Tongue (tissue), 2 donors: ENCODE data around the gene DTD1. TPM values are rescaled to one million over a fixed set of nuclear protein-coding genes. Genes with fewer than 3 reads are reported as not detected.
"Not testable (repeated sequence)": the region's sequence is repeated elsewhere in the genome, so short reads cannot be mapped to it uniquely, and the experiment has no call there.

ENCODE experiments used
- DNase-seq: peaks from one replicate; pipeline ENCODE4 v3.0.0-alpha.2; 2015
- total RNA-seq: library from RNA; depleted of rRNA; stranded (reverse); fragments of >200 nt; gene quantifications from one replicate; pipeline ENCODE4 v1.2.3, GENCODE V29; 2014

The DTD1 gene
- total RNA-seq, 1 donor from 2014 or later: 22.9 TPM

- no peak for DNase-seq
These were observed 156.0 kb downstream of the DTD1 start for GRCh38 chr20:18743665-18744440.

GRCh38 chr20:18747090-18747489, 159.2 kb downstream of the DTD1 start:
- no peak for DNase-seq

GRCh38 chr20:18748987-18749386, 161.1 kb downstream of the DTD1 start:
- peak; percentile 24 for DNase-seq

- no peak for DNase-seq
These were observed 161.7 kb downstream of the DTD1 start for GRCh38 chr20:18749528-18749927.

- no peak for DNase-seq
These were observed 162.9 kb downstream of the DTD1 start for GRCh38 chr20:18750735-18751134.

GRCh38 chr20:18754030-18754652, 166.3 kb downstream of the DTD1 start:
- DNase-seq: no peak

- no peak for DNase-seq
These were observed 166.8 kb downstream of the DTD1 start for GRCh38 chr20:18754653-18755045.

GRCh38 chr20:18760852-18761251, 173.0 kb downstream of the DTD1 start:
- DNase-seq: not testable (repeated sequence)

- no peak for DNase-seq
These were observed 179.8 kb downstream of the DTD1 start for GRCh38 chr20:18767676-18768075.

GRCh38 chr20:18773566-18773965, 185.7 kb downstream of the DTD1 start:
- DNase-seq: no peak

- DNase-seq: no peak
These were observed 186.4 kb downstream of the DTD1 start for GRCh38 chr20:18774207-18774606.

- no peak for DNase-seq
These were observed 187.8 kb downstream of the DTD1 start for GRCh38 chr20:18775633-18776032.

- DNase-seq: no peak
These were observed 191.0 kb downstream of the DTD1 start for GRCh38 chr20:18778690-18779392.

GRCh38 chr20:18780385-18781130, 192.7 kb downstream of the DTD1 start:
- DNase-seq: no peak

GRCh38 chr20:18781509-18781908, 193.7 kb downstream of the DTD1 start:
- no peak for DNase-seq

- no peak for DNase-seq
These were observed 195.6 kb downstream of the DTD1 start for GRCh38 chr20:18783385-18783959.

- not testable (repeated sequence) for DNase-seq
These were observed 199.2 kb downstream of the DTD1 start for GRCh38 chr20:18787046-18787445.

- DNase-seq: no peak
These were observed 200.2 kb downstream of the DTD1 start for GRCh38 chr20:18788021-18788420.

GRCh38 chr20:18790787-18791186, 202.9 kb downstream of the DTD1 start:
- no peak for DNase-seq

GRCh38 chr20:18793625-18794427, 206.0 kb downstream of the DTD1 start:
- peak; percentile 98 for DNase-seq

- no peak for DNase-seq
These were observed 206.6 kb downstream of the DTD1 start for GRCh38 chr20:18794428-18794787.
